ENCODE results near the gene UNC5C.

Gene UNC5C

DNA sequence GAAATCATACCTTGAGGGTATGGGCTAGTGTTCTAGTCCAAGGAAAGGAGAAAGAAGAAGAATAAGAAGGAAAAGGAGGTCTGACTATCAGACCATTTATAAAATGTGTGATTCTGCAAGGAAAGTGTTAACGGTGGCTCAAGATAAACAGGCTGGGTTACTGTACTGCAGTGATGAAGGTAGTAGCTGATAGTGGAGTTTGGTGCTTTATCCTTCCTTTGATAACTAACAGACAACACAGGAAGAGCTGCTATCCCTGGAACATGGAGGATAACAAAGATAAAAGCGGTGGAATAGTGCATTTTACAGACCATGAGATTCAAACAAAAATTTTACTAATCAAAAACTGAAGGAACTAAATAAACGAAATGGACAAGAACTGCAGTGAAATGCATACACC is 2.6 kb downstream of the UNC5C start:
- DNase-seq: no peak

DNA sequence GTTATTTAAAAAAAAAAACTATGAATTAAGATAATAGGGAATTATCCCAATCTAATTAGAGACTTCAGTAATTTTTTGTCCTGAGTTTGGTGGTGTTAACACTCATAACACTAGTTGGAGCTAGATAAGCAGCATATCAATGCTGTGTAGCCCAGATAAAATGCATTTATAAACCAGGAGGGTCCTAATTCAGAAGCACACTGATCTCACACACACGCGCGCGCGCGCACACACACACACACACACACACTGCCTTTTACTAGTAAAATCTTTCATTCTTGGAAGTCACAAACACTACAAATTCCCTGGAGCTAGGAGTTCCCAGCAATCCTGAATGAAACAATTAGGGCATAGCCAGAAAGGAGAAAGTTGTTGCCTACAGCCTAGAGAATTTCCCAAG is 3.2 kb downstream of the UNC5C start:
- no peak for DNase-seq

DNA sequence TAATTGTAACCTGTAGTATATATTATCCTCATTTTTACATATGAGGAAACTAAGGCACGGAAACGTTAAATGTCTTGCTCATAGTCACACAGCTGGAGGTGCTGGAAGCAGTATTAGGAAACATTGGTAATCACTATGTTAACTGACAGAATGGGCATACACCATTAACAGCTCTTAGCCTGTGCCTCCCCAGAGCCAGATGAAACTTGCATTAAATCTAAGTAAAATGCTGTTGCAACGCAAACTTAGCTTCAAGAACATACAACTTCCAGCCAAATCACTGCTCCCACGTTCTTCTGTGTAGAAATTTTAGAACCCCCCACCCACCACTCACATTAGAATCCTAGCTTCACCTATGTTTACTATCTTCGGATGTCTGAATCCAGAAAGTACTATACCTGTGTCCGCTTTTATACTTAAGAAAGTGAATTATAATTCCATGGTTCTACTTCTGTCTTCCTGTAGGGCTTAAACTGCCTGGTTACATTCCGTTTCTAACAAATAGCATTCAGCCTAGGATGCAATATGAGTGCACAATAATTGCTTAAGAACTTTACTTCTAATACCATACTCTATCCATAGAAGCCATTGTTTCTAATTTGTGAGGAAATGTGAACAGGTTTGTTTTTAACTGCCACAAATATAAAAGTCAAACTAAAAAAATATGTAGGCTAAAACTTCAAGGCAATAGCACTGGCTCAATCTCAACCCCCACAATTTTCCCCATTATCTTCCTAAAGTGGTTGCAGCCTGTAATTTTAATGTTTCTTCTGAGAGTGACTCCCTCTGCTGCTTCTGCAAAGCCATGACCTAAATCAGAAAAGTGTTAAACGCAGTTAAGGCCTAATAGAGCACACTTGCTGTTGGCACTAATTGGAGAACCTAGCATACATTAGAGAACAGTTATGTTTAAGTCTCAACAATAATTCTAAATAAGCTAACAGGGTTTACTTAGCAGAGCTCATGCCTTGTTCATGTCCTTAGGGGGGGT is 4.4 kb downstream of the UNC5C start:
- no peak for DNase-seq

DNA sequence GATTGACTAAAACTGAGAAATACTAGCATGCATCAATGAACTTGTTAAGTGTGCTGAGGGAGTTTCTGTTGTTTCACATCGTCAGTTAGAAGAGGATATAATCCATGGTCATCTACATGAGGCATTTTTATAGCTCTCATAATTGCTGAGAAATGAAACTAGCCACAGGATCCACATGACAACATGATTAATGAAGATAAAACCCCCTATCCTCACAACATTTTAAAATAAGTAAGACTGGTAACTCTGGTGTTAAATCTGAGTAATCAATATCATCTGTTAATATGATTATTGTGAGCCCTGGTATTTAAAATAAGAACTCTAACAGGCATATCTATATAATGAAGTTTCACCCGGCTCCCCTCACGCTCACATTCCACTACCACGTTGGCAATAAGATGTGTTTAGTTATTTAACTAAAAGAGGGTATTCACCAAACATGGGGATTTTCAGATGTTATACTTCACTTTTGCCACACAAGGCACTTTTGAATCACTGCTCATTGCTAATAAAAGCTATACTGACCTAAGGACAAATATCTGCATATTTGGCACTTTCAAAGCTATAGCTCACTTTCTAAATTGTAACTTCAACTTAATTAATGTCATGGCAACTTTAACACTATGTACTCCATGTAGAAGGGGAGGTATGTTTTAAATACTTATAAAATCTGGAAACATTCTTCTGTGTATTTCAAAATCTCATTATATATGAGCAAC is 6.7 kb downstream of the UNC5C start:
- no peak for DNase-seq

DNA sequence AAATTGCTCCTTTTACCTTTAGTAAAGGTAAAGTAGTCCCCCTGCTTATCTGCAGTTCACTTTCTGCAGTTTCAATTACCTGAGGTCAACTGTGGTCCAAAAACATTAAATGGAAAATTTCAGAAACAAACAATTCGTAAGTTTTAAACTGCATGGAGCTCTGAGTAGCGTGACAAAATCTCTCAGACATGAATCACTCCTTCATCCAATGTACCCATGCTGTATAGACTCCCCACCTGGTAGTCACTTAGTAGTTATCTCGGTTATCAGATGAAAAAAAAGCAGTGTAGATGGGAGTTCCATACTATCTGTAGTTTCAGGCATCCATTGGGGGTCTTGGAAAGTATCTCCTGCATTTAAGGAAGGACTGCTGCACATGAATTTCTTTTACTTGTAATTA is 7.7 kb downstream of the UNC5C start:
- no peak for DNase-seq

DNA sequence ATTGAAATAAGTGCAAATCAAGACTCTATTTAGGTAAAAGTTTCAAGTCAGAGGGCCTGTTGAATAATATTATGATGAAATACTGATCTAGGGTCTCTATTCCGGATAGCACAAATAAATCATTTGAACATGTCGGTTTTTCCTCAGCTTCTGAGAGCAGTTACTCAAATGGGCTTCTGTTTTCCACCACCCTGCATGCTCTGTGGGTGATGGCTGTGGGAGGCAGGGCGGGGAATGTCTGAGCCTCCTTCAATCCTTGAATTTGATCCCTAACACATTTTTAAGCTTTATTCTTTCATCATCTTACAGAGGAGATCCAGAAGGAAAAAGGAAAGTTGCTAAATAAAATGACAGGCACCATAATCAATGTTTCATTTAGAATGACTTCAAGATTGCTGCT is 8.5 kb downstream of the UNC5C start:
- DNase-seq: no peak

DNA sequence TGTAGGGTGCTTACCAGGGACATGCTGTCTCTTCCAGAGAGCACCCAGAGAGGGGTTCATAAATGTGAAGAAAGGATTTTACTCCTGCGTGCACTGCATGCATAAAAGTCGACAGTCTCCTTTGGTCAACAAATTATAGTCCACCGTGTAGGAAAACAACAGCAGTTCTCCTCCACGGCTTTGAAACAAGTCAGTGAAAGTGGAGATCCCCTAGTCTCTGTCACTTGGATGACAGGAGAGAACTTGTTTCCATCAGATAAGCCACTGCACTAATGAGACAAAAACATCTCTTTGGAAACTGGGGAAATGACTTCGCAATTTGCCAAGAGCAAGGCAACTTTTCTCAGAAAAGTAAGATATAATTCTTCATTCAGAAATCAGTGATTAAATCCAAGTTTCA is 9.7 kb downstream of the UNC5C start:
- DNase-seq: no peak

DNA sequence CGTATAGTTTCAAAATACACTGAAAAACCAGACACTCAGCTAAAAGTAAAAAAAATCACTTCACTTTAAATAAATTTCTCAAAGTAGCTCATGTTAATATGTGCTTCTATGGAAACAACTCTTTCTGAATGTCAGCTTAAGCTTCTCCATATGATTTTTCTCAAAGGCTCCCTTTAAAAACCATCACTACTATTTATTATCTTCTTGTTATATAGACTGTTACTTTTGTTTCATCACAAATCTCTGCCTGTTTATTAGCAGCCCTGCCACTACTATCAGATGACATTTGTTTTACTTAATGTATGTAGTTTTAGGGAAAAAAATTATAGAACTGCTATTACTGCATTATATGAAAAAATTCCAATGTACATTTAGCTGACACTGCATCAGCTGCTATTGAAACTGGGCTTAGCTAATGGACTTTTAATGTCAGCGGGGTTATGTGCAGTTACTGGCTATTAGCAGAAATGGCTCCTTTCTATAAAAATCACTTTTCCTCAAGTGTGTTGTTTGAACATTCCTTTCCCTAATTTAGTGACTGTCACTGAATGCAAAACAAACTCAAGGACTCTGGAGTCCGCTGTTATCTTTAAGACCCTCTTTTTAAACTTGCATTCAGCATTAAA is 10.8 kb downstream of the UNC5C start:
- DNase-seq: no peak

DNA sequence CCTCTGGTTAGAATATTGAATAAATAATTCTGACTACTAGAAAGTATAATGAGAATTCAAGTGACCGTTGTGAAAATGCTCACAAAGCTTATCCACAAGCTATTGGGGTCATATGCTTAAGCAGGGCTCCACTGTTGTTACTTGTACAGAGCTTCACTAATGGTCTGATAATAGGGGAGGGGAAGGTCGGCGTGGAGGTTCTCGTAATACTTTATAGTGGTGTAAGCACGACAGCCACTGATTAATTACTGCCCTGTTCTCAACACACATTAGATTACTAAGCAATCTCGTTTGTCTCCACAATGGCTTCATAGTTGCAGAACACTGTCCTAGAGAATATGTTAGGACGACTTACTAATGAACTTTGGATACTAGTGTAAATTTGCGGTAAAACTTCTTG is 11.6 kb downstream of the UNC5C start:
- no peak for DNase-seq

DNA sequence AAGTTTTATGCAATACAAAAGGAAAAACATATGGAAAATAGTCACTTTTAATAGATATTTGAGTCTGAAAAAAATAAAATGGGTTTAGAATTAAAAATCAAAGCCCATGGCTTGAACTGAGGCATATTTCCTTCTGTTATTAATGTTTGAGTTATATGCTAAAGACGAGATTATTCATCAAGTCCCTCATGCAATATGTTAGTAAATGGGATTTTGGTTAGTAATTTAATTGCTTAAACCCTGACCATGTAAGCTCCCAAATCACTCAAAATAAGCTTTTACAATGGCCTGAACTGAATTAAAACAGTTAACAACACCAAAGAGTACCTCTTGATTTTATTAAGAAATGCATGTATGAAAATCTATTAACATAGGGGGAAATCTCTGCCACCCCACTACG is 12.1 kb downstream of the UNC5C start:
- no peak for DNase-seq

DNA sequence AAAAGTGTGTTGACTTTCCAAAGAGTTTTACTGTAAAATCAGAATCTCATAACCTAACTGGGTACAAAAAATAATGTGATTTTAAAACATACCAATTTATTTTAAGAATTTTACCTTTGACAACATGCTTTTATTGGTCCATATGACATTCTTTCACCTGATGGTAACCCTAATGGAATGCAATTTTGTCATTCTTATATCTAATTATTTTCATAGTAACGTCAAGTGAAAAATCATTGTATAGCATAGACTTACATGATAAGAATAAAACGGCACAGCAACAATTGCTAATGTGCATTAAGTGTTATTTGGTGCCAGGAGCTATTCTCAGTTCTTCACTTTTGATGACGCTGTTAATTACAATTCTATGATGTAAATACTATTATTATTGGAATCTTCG is 13.6 kb downstream of the UNC5C start:
- DNase-seq: no peak

DNA sequence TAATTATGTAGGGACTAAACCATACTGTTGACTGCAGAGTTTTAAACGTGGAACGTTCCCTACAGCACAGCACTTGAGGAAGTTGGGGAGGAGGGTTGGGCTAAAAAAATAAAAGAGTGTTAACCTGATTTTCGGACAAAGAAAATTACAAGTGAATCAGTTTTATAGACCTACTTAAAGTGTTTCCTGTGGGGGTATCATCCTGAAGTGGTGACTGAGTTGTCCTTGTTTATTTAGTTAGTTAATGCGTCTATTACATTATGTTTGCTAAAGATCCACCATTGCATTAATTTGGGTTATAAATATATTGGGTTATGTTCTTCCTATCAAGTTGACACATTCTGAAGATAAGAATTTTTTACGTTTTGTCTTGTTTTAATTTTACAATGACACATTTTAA is 14.7 kb downstream of the UNC5C start:
- no peak for DNase-seq

DNA sequence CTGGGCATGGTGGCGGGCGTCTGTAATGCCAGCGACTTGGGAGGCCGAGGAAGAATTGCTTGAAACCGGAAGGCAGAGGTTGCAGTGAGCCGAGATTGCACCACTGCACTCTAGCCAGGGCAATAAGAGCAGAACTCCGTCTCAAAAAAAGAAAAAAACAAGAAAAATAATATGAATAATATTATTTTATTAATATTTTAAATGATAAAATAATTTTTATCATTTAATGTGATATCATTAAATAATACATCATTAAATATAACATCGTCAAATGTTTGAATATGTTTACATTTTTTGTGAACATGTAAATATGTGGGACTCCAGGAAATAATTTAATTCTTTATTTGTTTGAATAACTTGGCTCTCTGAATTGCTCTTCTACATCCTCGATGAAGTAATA is 15.5 kb downstream of the UNC5C start:
- no peak for DNase-seq

DNA sequence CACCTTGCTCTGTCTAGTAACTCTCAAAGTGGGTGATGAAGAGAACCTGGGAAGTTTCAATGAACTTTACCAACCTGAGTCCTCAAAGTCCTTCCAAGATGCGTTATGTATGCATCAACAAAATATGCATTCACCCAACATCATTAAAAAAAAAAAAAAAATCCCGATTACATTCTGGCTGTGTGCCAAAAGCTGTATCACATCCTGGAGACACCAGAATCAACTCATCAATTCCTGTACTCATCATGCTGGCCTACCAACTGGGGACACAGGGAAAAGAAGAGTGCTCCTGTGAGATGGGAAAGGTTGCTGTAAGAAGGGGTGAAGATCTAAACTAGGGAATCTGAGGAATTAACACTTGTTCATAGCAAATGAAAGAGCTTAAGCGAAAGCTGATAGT is 16.5 kb downstream of the UNC5C start:
- no peak for DNase-seq

DNA sequence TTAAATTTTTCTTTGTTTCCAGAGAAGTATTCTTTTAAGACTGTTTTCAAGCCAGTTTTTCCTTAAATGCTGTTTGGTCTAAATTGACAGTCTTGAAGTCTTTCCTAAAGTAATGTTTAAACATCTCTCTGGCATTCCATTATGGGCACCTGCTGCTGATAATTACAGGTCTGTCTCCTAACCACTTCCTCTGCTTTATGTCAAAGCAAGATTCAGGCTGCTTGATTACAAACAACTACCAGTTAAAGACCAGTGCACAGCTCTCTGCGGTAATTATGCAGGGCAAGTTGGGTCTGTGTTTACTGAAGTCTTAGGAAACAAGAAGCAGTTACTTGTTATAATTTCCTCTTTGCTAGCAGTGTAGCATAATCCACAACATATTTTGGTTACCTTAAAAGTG is 17.6 kb downstream of the UNC5C start:
- DNase-seq: no peak

DNA sequence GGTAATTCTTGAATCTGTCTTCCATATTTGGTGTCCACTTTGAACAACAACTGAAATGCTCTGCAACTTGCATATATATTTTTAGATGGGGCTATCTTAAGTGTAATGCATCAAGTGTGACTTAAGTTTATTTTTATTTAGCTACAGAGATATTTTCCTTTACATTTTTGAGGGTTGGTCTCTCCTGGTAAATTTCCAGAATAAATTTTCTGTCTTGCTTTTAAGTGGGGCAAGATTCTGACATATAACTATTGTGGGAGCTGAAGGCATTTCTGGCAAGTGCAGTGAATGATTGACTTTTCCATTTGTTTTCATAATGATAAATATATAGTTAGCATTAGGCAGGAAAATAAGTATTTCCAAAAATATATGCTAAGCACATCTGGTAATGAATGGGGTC is 18.8 kb downstream of the UNC5C start:
- no peak for DNase-seq

DNA sequence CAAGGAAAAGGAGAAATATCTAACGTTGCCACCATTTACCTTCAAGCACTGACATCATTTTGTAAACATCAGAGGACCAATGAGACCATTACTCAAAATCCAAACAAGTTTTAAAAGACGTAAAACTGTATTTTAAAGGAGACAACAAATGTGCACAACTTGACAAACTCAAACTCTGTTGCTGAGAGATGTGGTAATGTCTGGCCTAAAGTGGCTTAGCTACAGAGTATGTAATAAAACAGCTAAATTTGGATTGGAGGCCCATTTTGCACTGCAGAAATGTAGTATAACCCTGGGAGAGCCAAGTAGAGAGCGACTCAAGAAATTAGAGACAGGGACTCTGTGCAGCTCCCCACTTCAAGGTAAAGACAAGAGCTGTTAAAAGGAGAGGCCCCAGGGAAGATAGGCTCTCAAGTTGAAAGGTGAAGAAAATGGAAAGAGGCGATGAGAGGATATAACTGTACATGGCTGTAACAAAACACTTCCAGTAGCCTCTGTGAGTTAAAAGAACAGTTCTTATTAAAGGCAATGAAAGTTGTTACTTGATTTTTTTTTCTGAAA is 20.3 kb downstream of the UNC5C start:
- DNase-seq: no peak

DNA sequence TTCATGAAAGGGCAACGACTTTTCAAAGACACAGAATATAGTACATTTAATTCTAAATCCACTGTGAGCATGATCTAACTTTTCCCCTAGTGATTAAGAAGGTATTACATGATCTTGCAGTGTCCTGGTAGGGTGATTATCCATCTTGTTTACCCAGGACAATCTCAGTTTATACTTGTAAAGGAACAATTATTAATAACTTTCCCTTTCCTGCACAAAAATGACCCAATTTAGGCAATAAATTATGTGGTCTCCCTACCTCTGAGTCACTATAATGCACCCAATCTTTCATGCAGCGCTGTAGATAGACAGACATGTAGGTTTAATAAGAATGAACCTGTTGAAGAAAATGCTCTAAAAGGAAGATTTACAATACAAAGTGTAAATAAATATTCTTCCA is 22.7 kb downstream of the UNC5C start:
- no peak for DNase-seq

DNA sequence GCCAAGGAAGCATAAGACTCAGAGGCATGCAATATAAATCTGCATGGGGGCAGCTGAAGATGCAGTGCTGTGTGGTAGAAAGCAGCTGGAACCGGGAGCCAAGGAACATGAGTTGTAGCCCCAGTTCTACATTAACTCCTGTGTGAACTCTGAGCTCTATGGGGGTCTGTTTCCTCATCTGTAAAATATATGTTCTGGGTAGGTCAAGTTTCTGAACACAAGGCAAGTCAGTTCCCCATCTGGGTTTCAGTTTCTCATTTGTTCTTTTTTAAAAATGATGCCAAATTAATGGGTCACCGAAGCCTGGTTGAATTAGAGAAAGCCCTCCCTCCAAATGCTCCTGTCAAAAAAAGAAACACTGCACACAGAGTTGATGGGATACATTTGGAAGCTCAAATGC is 24.0 kb downstream of the UNC5C start:
- DNase-seq: no peak

DNA sequence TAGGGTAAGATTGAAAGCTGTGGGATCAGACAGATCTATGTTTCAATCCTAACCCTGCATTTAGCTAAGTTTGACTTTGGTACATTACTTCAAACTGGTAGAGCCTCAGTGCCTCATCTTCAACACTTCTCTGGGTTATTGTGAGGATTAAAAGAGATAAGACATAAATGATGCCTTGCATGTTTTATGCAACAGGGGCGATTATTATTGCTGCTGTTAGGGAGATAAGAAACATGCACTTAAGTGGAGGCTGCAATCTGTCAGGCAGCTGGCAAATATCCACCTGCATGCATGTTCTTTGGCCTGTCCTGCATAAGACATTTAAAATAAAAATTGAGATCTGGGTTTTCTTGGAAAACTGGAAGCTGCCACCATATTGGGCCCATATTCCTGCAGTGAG is 24.6 kb downstream of the UNC5C start:
- DNase-seq: no peak

DNA sequence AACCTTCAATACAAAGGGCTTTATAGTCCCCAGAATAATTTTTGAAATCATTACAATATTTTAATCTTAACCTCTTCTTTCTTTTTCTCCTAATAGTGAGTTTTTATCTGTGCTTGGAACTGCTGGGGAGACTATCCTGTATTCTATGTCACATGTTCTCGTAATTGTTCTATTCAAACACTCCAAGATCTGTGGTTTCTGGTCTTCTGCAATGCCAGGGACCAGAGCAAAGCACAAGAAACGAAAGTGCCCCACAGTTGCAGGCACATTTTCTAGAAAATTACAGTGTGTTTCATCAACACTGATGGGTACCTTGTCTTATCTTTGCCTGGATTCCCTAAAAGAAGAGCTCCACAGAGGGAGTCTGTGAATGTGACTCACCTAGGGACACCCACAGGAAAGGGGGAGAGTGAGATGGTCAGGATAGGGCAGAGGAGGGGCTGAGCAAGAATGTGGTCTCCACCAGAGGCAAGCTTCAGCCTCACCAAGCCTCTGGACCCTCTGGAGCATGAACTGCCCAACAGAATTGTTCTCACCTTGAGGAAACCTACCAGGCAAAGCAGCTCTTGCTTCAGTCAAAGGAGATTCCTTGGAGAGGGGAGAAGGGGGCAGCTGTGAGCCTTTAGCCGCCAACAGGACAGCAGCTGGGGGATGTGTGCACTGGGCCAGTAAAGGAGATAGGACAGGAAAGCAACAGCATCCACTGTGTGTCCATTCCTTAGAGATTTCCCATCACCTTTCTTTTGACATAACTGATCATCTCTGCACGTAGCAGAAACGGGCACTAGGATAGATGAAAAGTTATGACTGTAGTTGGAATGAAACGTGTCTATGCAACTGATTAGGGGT is 25.9 kb downstream of the UNC5C start:
- DNase-seq: no peak

DNA sequence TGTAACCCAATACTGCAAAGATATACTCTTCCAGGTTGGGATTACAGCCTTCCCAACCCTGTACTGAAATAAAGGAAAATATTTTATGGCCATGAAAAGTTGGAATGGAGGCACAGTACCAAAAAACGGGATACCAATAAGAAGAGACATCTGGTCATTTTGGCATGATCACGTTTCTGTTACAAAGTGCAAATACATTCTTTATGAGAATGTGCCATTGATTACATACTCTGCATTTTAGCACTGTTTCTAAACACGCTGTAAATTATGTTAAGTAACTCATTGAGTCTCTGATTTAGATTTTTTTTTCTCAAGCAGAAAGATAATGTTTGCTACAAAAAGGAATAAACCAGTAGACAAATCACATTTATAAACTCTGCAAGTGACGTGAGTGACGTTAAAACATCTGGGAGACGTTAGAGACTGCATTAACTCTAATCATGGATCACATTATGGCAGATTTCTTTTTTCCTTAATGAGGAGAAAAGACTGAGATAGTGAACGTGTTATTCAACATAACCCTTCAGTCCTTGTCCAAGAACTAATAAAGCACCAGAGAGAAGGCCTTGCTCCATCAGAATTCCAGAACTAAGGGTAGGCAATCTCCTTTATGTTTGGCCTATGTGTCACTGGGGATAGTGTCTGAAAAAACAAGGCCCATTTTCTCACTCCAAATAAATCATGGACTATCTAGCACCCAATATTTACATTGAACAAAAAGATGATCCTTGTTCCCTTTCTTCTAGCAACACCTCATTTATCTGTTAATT is 31.0 kb downstream of the UNC5C start:
- DNase-seq: no peak

Measured in NCI-H2029 (cell line).